ENCODE measurements around the gene FAM177A1. TPM values are rescaled to one million over a fixed set of nuclear protein-coding genes. Genes with fewer than 3 reads are reported as not detected.
A peak's percentile ranks its signal among the peaks of the same experiment; 100 is the strongest.

Gene FAM177A1
- total RNA-seq, result 100 to 1,000 TPM in 1 of 3 donors, 10 to 100 TPM in 2; 73.8 to 131 (median 79.6) TPM
- 51.5 TPM for total RNA-seq (2013)

- peaks cover 11% of the 10 kb centered on the region for H3K4me1 ChIP-seq (ENCODE audit: control insufficient read depth, insufficient read depth, low read length)
- H3K27me3 ChIP-seq (ENCODE audit: control insufficient read depth, insufficient read depth, low read length), result no peaks in the 10 kb centered on the region
- ATAC-seq, result peak; percentile 86 to 96 (median 87)
- DNase-seq, result peak; percentile 94 to 100
- peak within 1 kb of the TSS; percentile 97 for H3K4me3 ChIP-seq (ENCODE audit: low read length)
- WGBS (ENCODE audit: insufficient coverage), result under 1% methylated on average over 77 of the region's 77 CpGs
- H3K27me3 Mint-ChIP-seq (ENCODE audit: low read depth in 2 of 2), result no peaks in the 10 kb centered on the region
- H3K27ac ChIP-seq (ENCODE audit: low read length), result peak within 1 kb of the TSS; percentile 100
- peaks cover 25 to 31% of the 10 kb centered on the region in 2 donors for H3K4me1 Mint-ChIP-seq
- no peaks in the 10 kb centered on the region for H3K9me3 Mint-ChIP-seq
- H3K27ac Mint-ChIP-seq, result peak within 1 kb of the TSS; percentile 91 to 93
- intact Hi-C loops (cut with micrococcal nuclease), result loop anchor here (1.0 to 5.0 kb wide), 5 partner anchors 64 to 371 kb away; partner anchors contain the start of genes PRORP and SRP54
- no peaks in the 10 kb centered on the region for H3K36me3 Mint-ChIP-seq
- no peak for TF ChIP-seq CTCF (IDR thresholded peaks at IDR 0.05)
- no peaks in the 10 kb centered on the region for H3K9me3 ChIP-seq (ENCODE audit: control insufficient read depth, insufficient read depth, low read length)
- peak within 1 kb of the TSS; percentile 97 for H3K4me3 Mint-ChIP-seq
- no peaks in the 10 kb centered on the region for H3K36me3 ChIP-seq (ENCODE audit: control insufficient read depth, insufficient read depth, low read length)
Measured at GRCh38 chr14:35046048-35046750, at the start of gene FAM177A1. FAM177A1 (plus strand) TSS chr14:35046272; CDS start chr14:35046464, 192 bp downstream.

- Histone ChIP-seq H3K4me1 (ENCODE audit: control insufficient read depth, insufficient read depth, low read length) (no peaks in the 10 kb centered on the region), H3K27me3 (ENCODE audit: control insufficient read depth, insufficient read depth, low read length) (no peaks in the 10 kb centered on the region), H3K4me3 (ENCODE audit: low read length) (no peak overlapping the region), H3K36me3 (ENCODE audit: control insufficient read depth, insufficient read depth, low read length) (peaks cover 35% of the 10 kb centered on the region), H3K9me3 (ENCODE audit: control insufficient read depth, insufficient read depth, low read length) (no peaks in the 10 kb centered on the region), H3K27ac (ENCODE audit: low read length) (no peak overlapping the region)
- peaks cover 14 to 19% of the 10 kb centered on the region in 2 donors for H3K4me1 Mint-ChIP-seq
- H3K27ac Mint-ChIP-seq, result no peak overlapping the region
- no peak overlapping the region for H3K4me3 Mint-ChIP-seq
- no peak for DNase-seq
- TF ChIP-seq CTCF (IDR thresholded peaks at IDR 0.05), result no peak
- H3K36me3 Mint-ChIP-seq, result no peaks in the 10 kb centered on the region
- H3K27me3 Mint-ChIP-seq (ENCODE audit: low read depth in 2 of 2), result no peaks in the 10 kb centered on the region
- WGBS (ENCODE audit: insufficient coverage), result 89% methylated on average over 3 of the region's 3 CpGs
- no peaks in the 10 kb centered on the region for H3K9me3 Mint-ChIP-seq
- intact Hi-C loops (cut with micrococcal nuclease), result no loop called here
- ATAC-seq, result no peak
Measured at GRCh38 chr14:34997762-34998161, 48.3 kb upstream of the FAM177A1 start.

- Histone ChIP-seq H3K27me3 (ENCODE audit: control insufficient read depth, insufficient read depth, low read length) (no peaks in the 10 kb centered on the region), H3K4me3 (ENCODE audit: low read length) (no peak overlapping the region), H3K27ac (ENCODE audit: low read length) (no peak overlapping the region), H3K9me3 (ENCODE audit: control insufficient read depth, insufficient read depth, low read length) (no peaks in the 10 kb centered on the region), H3K4me1 (ENCODE audit: control insufficient read depth, insufficient read depth, low read length) (no peaks in the 10 kb centered on the region), H3K36me3 (ENCODE audit: control insufficient read depth, insufficient read depth, low read length) (peaks cover 42% of the 10 kb centered on the region)
- Mint-ChIP-seq H3K4me3 (no peak overlapping the region), H3K9me3 (no peaks in the 10 kb centered on the region), H3K4me1 (peaks cover 11 to 13% of the 10 kb centered on the region in 2 donors), H3K27me3 (ENCODE audit: low read depth in 2 of 2) (no peaks in the 10 kb centered on the region), H3K36me3 (no peaks in the 10 kb centered on the region), H3K27ac (no peak overlapping the region)
- ATAC-seq (no peak), DNase-seq (no peak)
- intact Hi-C loops (cut with micrococcal nuclease), result no loop called here
- no peak for TF ChIP-seq CTCF (IDR thresholded peaks at IDR 0.05)
- WGBS (ENCODE audit: insufficient coverage), result 100% methylated on average over 1 of the region's 3 CpGs
Measured at GRCh38 chr14:34999500-34999899, 46.6 kb upstream of the FAM177A1 start.
